Left lung (tissue), 10 donors: ENCODE results near the gene ZNF787. TPM values are rescaled to one million over a fixed set of nuclear protein-coding genes. Genes with fewer than 3 reads are reported as not detected.
A peak's percentile ranks its signal among the peaks of the same experiment; 100 is the strongest.

Experiments used
- ATAC-seq: fragments of 200-7000 bp; cut with Tn5 transposase; one replicate; pipeline ENCODE4 v1.9.1; 2020; ENCODE audit warnings: moderate library complexity
- DNase-seq, 4 donors: peaks; one replicate each; pipeline ENCODE4 v3.0.0-alpha.2; 2013 to 2020
- H3K27ac ChIP-seq, 2 donors: fragments of 200-600 bp; sonication (generic) in 1 of 2; one replicate each; pipeline versions ENCODE4 v1.5.0 to v1.8.0; 2020 to 2021
- H3K27me3 ChIP-seq, 2 donors: fragments of 200-600 bp; sonication (generic) in 1 of 2; one replicate each; pipeline versions ENCODE4 v1.5.0 to v1.8.0; 2020 to 2021
- H3K36me3 ChIP-seq, 2 donors: fragments of 200-600 bp; sonication (generic) in 1 of 2; one replicate each; pipeline versions ENCODE4 v1.5.0 to v1.8.0; 2020 to 2021
- H3K4me1 ChIP-seq, 2 donors: fragments of 200-600 bp; one replicate each; pipeline ENCODE4 v1.8.0; 2021
- H3K4me3 ChIP-seq, 2 donors: fragments of 200-600 bp; sonication (generic) in 1 of 2; one replicate each; pipeline versions ENCODE4 v1.5.0 to v1.8.0; 2020 to 2021; ENCODE audit warnings: mild to moderate bottlenecking in 1 of 2
- H3K9me3 ChIP-seq, 2 donors: fragments of 200-600 bp; sonication (generic) in 1 of 2; one replicate each; pipeline versions ENCODE4 v1.5.0 to v1.8.0; 2020 to 2021
- CTCF ChIP-seq, 2 donors: fragments of 200-600 bp; sonication (generic) in 1 of 2; IDR thresholded peaks; one replicate each; pipeline versions ENCODE4 v1.5.0 to v1.8.0; 2021; ENCODE audit warnings: antibody characterized with exemption in 2 of 2
- intact Hi-C, 2 donors: fragments of 100-400 bp; cut with DNase I; formaldehyde crosslinking; loops; one replicate each; pipeline versions ENCODE4 v1.11.2 to v1.14.2; 2022
- polyA plus RNA-seq, 6 donors: library from polyadenylated mRNA; unstranded; fragments of 120-200 nt; gene quantifications; one replicate each; pipeline ENCODE4 v1.2.1, GENCODE V29; 2013; ENCODE audit not compliant: insufficient read length in 6 of 6
- total RNA-seq, 2 donors: library from RNA; stranded (reverse); fragmentation: NEBNext Ultra II Directional; extraction: Animal tissue kit (Norgen Biotek cat#: 25700); gene quantifications; one replicate each; pipeline ENCODE4 v1.2.1, GENCODE V29; 2021
- donor health status: DM: no; HTN: yes; CAD: no.
- donor health status: DM: no; HTN: no; CAD: no.

The ZNF787 gene
- total and polyA plus RNA-seq, 8 donors, result 11.0 to 44.6 (median 19.3) TPM

GRCh38 chr19:56120371-56121179 is 520 bp downstream of the ZNF787 start:
- Histone ChIP-seq H3K4me3 (peak overlapping the region; percentile 62 to 82), H3K27me3 (no peaks in the 10 kb centered on the region), H3K36me3 (peaks cover 0 to 14% of the 10 kb centered on the region in 2 donors), H3K27ac (peak overlapping the region; percentile 95 to 98), H3K9me3 (no peaks in the 10 kb centered on the region), H3K4me1 (peaks cover 22 to 52% of the 10 kb centered on the region in 2 donors)
- ATAC-seq (peak; percentile 56), DNase-seq (peak in 3 of 4 donors; percentile 67 to 97 (median 89))
- intact Hi-C loops, result no loop called here
- TF ChIP-seq CTCF (IDR thresholded peaks at IDR 0.05), result peak in 1 of 2 donors; percentile 21

GRCh38 chr19:56120002-56120370 is 1.1 kb downstream of the ZNF787 start:
- DNase-seq (no peak), ATAC-seq (no peak)
- H3K27me3 ChIP-seq, result no peaks in the 10 kb centered on the region
- H3K36me3 ChIP-seq, result peaks cover 0 to 16% of the 10 kb centered on the region in 2 donors
- H3K27ac ChIP-seq, result peak overlapping the region; percentile 95 to 98
- H3K9me3 ChIP-seq, result no peaks in the 10 kb centered on the region
- intact Hi-C loops, result no loop called here
- TF ChIP-seq CTCF (IDR thresholded peaks at IDR 0.05), result no peak
- H3K4me3 ChIP-seq, result peak overlapping the region; percentile 62 to 82
- H3K4me1 ChIP-seq, result peaks cover 23 to 57% of the 10 kb centered on the region in 2 donors

- Histone ChIP-seq H3K36me3 (peaks cover 0 to 16% of the 10 kb centered on the region in 2 donors), H3K9me3 (no peaks in the 10 kb centered on the region), H3K4me1 (peaks cover 27 to 62% of the 10 kb centered on the region in 2 donors), H3K4me3 (peak overlapping the region; percentile 62 to 82), H3K27me3 (no peaks in the 10 kb centered on the region), H3K27ac (peak overlapping the region; percentile 95 to 98)
- no peak for ATAC-seq
- no peak for TF ChIP-seq CTCF (IDR thresholded peaks at IDR 0.05)
- DNase-seq, result peak in 1 of 4 donors; percentile 85
- intact Hi-C loops, result no loop called here
Measured at GRCh38 chr19:56119582-56119978, 1.5 kb downstream of the ZNF787 start.

- intact Hi-C loops, result no loop called here
- Histone ChIP-seq H3K27ac (peak overlapping the region; percentile 95 to 98), H3K4me3 (peak overlapping the region; percentile 62 to 82), H3K9me3 (no peaks in the 10 kb centered on the region), H3K4me1 (peaks cover 29 to 68% of the 10 kb centered on the region in 2 donors), H3K36me3 (peaks cover 0 to 16% of the 10 kb centered on the region in 2 donors), H3K27me3 (no peaks in the 10 kb centered on the region)
- TF ChIP-seq CTCF (IDR thresholded peaks at IDR 0.05), result no peak
- DNase-seq (no peak), ATAC-seq (no peak)
Measured at GRCh38 chr19:56118666-56119581, 2.2 kb downstream of the ZNF787 start.

GRCh38 chr19:56117889-56118288 is 3.2 kb downstream of the ZNF787 start:
- no peak for TF ChIP-seq CTCF (IDR thresholded peaks at IDR 0.05)
- H3K27me3 ChIP-seq, result no peaks in the 10 kb centered on the region
- DNase-seq (peak in 1 of 4 donors; percentile 52), ATAC-seq (no peak)
- H3K4me3 ChIP-seq, result no peak overlapping the region
- peaks cover 33 to 78% of the 10 kb centered on the region in 2 donors for H3K4me1 ChIP-seq
- no peak overlapping the region for H3K27ac ChIP-seq
- no peaks in the 10 kb centered on the region for H3K9me3 ChIP-seq
- intact Hi-C loops, result no loop called here
- peaks cover 0 to 16% of the 10 kb centered on the region in 2 donors for H3K36me3 ChIP-seq
